Measurements from ENCODE around the gene PRDM15.
A peak's percentile ranks its signal among the peaks of the same experiment; 100 is the strongest.

The PRDM15 gene

DNA sequence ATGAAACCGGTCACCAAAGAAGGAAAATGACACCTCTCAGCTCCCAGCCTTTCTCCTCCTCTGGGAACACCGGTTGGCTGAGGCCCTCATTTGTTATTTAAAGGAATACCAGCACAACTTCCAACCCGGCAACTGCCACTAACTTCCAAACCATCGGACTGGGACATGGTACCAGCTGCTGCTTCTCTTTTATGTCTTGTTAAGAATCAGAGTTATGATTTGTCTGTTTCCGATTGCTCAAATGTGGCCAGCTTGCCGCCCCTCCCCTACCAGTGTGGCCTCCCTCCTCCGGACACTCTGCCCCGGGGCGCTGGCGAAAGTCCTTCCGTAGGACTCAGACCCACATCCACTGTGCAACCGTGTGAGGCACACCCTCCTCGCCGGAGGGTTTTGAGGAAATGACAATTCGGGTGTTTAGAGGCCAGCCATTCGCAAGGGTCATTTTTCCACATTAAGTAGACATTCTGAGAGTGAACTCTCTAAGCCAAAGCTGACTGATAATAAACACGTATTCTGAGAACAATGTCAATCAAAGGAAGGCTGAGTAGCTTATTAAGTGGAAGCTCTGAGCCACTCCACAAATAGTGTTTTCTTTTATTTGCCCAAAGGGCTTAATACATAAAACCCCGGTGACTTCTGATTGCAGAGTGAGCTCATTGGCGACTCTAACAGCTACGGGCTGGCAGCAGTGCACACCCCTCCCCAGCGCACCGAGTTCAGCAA, 117.8 kb downstream of the PRDM15 start:
- DNase-seq: peak in 1 of 2 donors; percentile 50

DNA sequence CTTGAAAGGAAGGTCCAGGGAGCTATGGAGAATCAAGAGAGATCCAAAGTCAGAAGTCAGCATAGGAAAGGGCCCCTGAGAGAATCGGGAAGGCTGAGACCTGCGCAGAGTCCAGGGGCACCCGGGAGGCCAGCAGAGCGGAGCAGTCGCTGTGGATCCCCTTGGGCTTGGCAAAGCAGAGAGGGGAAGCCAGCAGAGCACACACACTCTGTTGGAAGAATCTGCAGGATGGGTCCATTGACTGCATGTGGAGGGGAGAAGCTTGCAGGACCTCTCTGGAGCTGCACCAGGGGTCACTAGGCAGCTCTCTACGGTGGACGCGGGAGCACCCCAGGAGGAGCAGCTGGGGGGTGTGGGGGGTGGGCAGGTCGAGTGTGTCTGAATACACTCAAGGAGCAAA, 118.7 kb downstream of the PRDM15 start:
- DNase-seq: no peak

DNA sequence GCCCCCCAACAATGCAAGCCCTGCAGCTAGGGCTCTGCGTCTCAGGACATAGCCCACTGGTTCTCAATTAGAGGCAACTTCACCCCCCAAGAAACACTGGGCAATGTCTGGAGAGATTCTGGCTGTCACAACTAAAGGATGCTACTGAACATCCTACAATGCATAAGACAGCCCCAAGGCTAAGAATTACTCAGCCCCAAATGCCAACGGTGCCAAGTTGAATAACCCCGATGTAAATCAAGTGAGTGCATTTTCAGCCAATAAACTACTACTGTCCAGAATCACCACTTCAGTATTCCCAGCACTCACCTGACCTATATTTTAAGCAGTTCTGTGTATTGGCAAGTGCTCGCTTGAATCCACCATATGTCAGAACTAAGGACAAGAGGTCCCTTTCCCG, 119.2 kb downstream of the PRDM15 start:
- DNase-seq: no peak

DNA sequence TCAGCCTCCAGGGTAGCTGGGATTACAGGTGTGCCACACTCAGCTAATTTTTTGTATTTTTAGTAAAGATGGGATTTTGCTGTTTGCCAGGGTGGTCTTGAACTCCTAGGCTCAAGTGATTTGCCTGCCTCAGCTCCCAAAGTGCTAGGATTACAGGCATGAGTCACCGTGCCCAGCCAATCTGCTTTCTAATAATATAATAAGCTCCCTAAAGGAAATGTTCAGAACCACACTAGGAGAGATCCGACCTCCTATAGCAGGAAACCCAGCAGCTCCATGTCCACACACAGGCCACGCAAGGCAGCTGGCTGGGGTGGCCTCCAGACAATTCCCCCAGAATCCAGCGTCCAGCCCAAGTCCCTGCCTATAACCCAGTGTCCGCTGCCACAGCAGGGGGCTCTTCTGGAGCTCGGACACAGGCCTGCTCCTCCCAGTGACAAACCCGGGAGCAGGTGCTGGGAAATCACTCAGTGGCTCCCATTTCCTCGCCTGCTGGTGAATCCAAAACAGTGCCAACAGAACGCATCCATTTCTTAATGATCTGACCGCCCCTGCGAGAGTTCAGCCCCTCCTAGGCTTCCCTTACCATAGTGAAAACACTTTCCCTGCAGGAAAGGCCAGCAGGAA, 119.8 kb downstream of the PRDM15 start:
- no peak for DNase-seq

DNA sequence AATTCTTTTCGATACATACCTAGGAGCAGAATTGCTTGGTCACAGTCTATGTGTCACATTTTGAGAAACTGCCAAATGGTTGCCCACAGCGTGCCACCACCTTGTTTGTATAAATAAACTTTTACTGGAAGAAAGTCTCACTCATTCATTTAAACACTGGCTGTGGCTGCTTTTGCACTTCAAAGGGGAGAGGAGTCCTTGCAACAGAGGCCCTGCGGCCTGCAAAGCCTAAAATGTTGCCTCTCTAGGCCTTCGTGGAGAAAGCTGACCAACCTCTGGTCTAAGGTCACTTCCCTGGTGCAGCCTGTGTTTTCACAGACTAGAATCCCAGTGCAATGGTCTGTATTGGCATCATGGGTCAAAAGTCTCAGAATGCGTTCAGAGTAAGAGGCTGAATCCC, 120.6 kb downstream of the PRDM15 start:
- no peak for DNase-seq

- DNase-seq: no peak
Observed at GRCh38 chr21:41755934-41756773, 123.0 kb downstream of the PRDM15 start.

GRCh38 chr21:41755258-41755933, 123.7 kb downstream of the PRDM15 start:
- no peak for DNase-seq

GRCh38 chr21:41754479-41754891, 124.7 kb downstream of the PRDM15 start:
- no peak for DNase-seq

GRCh38 chr21:41753006-41753898, 125.9 kb downstream of the PRDM15 start:
- DNase-seq: no peak

- DNase-seq: no peak
Observed at GRCh38 chr21:41752231-41752681, 126.9 kb downstream of the PRDM15 start.

DNA sequence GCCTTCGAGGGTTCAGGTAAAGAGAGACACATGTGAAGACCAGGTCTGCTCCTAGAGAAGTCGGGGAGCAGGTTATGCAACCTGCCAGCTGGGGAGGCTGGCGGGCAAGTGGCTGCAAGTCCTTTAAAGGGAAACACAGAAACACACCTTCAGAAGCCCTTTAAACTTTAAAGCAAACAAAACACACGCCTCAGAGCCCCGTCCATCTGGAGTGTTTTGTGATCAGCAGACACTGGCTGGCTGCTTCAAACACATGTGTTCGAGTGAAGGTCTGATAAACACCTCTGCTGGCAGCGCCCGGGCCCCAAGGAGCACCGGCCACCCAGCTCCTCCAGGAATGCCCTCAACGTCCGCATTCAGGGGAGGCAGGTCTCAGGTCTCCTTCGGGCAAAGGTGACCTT, 127.5 kb downstream of the PRDM15 start:
- no peak for DNase-seq

- DNase-seq: no peak
Observed at GRCh38 chr21:41750532-41751151, 128.5 kb downstream of the PRDM15 start.

DNA sequence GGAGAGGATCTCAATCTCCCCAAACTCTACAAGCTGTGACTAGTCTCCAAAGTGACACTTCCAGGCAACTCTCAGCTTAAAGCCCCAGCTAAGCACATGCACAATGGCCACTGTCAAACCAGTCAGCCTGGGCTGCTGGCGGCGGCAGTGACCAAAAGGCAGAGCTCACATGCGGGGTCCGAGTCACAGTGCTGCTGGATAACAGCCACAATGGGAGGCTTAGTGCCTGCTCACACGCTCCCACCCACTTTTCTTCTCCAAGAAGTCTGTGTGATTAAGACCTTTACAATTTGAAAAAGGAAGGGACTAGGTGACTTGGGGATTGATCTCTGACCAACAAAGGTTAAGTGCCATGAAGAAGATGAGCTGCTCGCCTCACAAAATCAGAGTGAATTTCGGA, 129.1 kb downstream of the PRDM15 start:
- DNase-seq: no peak

DNA sequence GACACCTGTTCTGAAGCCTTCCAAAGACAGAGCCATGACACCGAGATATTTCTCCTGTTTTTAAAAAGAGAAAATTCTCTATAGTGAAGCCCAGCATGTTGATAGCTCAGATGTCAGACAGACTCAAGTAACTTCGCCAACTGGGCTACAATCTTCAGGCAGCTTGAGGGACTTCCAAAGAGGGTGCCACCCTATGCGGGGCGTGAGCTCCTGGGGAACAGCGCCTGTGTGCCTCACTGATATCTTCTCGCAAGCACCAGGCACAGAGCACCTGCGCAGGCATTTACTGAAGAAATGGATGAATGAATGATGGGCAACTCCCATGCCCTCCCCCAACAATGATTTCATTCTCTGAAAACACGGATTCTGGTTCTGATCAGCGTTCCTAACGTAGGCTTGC, 129.9 kb downstream of the PRDM15 start:
- DNase-seq: no peak
